Measurements from ENCODE around the gene SPG11. TPM values are rescaled to one million over a fixed set of nuclear protein-coding genes. Genes with fewer than 3 reads are reported as not detected.
A peak's percentile ranks its signal among the peaks of the same experiment; 100 is the strongest.

Gene SPG11
- total RNA-seq, 1 donor from 2014 or later = 161 TPM

DNA sequence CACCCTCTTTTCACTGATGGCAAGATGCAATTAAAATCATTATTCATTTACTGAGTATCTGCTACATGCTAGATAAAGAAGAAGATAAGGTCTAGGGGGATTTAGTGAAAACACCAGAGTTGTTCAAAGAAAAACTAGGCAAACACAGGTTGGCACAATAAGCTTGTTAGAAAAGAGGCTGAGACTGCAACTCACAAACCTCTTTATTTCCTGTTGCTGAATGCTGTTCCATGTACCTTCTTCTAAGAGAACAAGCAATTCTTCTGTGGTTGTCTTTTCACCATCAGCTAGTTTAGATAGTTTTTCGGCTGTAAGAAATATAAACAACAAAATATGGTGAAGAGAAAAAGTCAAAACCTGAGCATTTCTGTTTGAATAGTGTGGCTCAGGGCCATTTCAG is 65.4 kb downstream of the SPG11 start:
- POLR2A ChIA-PET = interaction anchor here (1.4 kb wide), 1 partner anchor 131 kb away, joined by 4 read pairs; no protein-coding TSS in a partner anchor
- Mint-ChIP-seq H3K4me1 (peaks cover 11% of the 10 kb centered on the region), H3K27me3 (no peaks in the 10 kb centered on the region), H3K9me3 (no peaks in the 10 kb centered on the region), H3K4me3 (no peak overlapping the region), H3K27ac (peak overlapping the region; percentile 15), H3K36me3 (ENCODE audit: low read depth) (peaks cover 65% of the 10 kb centered on the region)
- intact Hi-C loops (cut with micrococcal nuclease) = no loop called here
- CTCF ChIA-PET = interaction anchor here (0.8 kb wide), 1 partner anchor 65 kb away, joined by 3 read pairs; no protein-coding TSS in a partner anchor
- DNase-seq = no peak
- TF ChIP-seq, protein P1, sequence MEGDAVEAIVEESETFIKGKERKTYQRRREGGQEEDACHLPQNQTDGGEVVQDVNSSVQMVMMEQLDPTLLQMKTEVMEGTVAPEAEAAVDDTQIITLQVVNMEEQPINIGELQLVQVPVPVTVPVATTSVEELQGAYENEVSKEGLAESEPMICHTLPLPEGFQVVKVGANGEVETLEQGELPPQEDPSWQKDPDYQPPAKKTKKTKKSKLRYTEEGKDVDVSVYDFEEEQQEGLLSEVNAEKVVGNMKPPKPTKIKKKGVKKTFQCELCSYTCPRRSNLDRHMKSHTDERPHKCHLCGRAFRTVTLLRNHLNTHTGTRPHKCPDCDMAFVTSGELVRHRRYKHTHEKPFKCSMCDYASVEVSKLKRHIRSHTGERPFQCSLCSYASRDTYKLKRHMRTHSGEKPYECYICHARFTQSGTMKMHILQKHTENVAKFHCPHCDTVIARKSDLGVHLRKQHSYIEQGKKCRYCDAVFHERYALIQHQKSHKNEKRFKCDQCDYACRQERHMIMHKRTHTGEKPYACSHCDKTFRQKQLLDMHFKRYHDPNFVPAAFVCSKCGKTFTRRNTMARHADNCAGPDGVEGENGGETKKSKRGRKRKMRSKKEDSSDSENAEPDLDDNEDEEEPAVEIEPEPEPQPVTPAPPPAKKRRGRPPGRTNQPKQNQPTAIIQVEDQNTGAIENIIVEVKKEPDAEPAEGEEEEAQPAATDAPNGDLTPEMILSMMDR (IDR thresholded peaks at IDR 0.05) = no peak
- no peak for ATAC-seq (ENCODE audit: low read depth)

DNA sequence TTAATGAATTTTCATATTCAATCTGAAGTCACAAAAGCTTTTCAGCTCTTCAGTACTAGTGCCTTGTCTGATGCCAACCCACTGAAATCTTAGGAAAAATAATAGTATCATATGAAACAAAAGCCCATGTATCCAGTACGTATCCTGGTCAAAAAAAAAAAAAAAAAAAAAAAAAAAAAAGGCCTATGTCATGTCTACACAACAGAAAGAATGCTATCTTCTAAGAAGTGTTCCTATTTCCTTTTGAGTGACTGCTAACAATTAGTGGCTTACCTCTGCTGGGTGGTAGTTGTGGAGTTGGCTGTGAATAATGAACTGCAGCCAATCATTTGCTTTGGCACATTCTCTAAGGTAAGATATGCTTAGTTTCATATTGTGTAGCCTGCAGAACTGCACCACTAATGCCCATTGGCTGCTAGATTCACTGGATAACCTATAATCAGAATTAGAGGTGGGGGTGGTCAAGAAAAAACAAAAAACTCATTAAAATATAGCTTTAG is 66.9 kb downstream of the SPG11 start:
- POLR2A ChIA-PET = no interaction called here
- peaks cover 64% of the 10 kb centered on the region for H3K36me3 Mint-ChIP-seq (ENCODE audit: low read depth)
- ATAC-seq (ENCODE audit: low read depth) (no peak), DNase-seq (no peak)
- CTCF ChIA-PET = no interaction called here
- H3K9me3 Mint-ChIP-seq = no peaks in the 10 kb centered on the region
- H3K4me1 Mint-ChIP-seq = peaks cover 11% of the 10 kb centered on the region
- no peaks in the 10 kb centered on the region for H3K27me3 Mint-ChIP-seq
- no peak overlapping the region for H3K4me3 Mint-ChIP-seq
- intact Hi-C loops (cut with micrococcal nuclease) = no loop called here
- TF ChIP-seq, protein P1 (IDR thresholded peaks at IDR 0.05) = no peak
- H3K27ac Mint-ChIP-seq = no peak overlapping the region

GRCh38 chr15:44595656-44596510 is 67.6 kb downstream of the SPG11 start:
- DNase-seq (no peak), ATAC-seq (ENCODE audit: low read depth) (no peak)
- Mint-ChIP-seq H3K4me3 (no peak overlapping the region), H3K4me1 (peaks cover 11% of the 10 kb centered on the region), H3K36me3 (ENCODE audit: low read depth) (peaks cover 67% of the 10 kb centered on the region), H3K27me3 (no peaks in the 10 kb centered on the region), H3K27ac (peak overlapping the region; percentile 65), H3K9me3 (no peaks in the 10 kb centered on the region)
- intact Hi-C loops (cut with micrococcal nuclease) = no loop called here
- ChIA-PET CTCF (no interaction called here), POLR2A (no interaction called here)
- TF ChIP-seq, protein P1 (IDR thresholded peaks at IDR 0.05) = no peak

DNA sequence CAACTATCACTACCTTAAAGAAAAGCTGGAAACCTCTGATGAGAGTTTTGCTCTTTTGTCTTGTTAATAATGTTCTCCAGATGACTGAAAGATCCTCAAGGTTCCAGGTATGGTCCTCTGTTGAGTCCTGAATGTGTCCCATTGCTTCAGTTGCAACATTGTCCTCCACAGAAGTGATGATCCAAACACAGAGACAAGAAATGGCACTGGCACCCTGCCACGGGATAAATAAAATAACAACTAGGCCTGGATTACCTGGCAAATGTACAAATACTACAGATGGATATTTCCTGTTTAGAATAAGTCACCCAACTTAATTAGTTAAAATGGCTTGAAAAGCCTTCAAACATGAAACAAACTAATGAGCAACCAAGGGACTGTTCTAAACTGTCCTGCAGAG is 68.2 kb downstream of the SPG11 start:
- Mint-ChIP-seq H3K36me3 (ENCODE audit: low read depth) (peaks cover 70% of the 10 kb centered on the region), H3K4me3 (no peak overlapping the region), H3K27me3 (no peaks in the 10 kb centered on the region), H3K9me3 (no peaks in the 10 kb centered on the region), H3K4me1 (peaks cover 11% of the 10 kb centered on the region), H3K27ac (peak overlapping the region; percentile 46)
- POLR2A ChIA-PET = no interaction called here
- TF ChIP-seq, protein P1 (IDR thresholded peaks at IDR 0.05) = no peak
- CTCF ChIA-PET = no interaction called here
- ATAC-seq (ENCODE audit: low read depth) (no peak), DNase-seq (no peak)
- intact Hi-C loops (cut with micrococcal nuclease) = no loop called here

DNA sequence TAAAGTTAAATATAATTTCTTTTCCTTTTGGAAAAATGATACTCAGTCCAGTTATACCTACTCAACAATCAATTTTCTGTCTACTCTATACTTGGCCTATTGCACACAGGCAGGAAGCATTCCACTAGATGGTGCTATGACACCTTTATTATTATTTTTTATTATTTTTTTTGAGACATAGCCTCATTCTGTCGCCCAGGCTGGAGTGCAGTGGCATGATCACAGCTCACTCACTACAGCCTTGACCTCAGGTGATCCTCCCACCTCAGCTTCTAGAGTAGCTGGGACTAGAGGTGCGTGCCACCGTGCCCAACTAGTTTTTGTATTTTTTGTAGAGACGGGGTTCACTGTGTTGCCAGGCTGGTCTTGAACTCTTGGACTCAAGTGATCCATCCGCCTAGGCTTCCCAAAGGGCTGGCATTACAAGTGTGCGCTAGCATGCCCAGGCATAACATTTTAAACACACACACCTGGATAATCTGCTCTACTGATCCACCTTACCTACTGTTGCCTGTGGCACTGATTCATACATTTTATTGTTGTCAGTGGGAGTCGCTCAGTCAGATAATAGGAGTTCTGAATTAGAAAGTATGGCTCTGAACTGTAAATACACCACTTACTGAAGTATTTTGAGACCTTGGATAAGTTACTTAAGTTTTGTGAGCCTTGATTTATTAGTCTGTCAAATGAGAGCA is 70.3 kb downstream of the SPG11 start:
- peak; percentile 62 for ATAC-seq (ENCODE audit: low read depth)
- Mint-ChIP-seq H3K27ac (peak overlapping the region; percentile 63), H3K4me3 (no peak overlapping the region), H3K4me1 (peaks cover 11% of the 10 kb centered on the region), H3K36me3 (ENCODE audit: low read depth) (peaks cover 79% of the 10 kb centered on the region), H3K27me3 (no peaks in the 10 kb centered on the region), H3K9me3 (no peaks in the 10 kb centered on the region)
- intact Hi-C loops (cut with micrococcal nuclease) = loop anchor here (1.0 to 2.0 kb wide), 2 partner anchors 70 to 145 kb away; partner anchors contain the start of gene SPG11
- ChIA-PET POLR2A (interaction anchor here (0.7 to 1.3 kb wide), 5 partner anchors 118 to 259 kb away, joined by 3 to 4 read pairs (median 3); partner anchors contain the start of genes B2M and PATL2), CTCF (interaction anchor here (1.2 to 2.5 kb wide), 5 partner anchors 9 to 525 kb away, joined by 4 to 24 read pairs (median 5); partner anchors contain the start of genes SPG11 and TRIM69)
- TF ChIP-seq, protein P1 (IDR thresholded peaks at IDR 0.05) = no peak
- no peak for DNase-seq
